ENCODE measurements around the gene VEZT.

DNA sequence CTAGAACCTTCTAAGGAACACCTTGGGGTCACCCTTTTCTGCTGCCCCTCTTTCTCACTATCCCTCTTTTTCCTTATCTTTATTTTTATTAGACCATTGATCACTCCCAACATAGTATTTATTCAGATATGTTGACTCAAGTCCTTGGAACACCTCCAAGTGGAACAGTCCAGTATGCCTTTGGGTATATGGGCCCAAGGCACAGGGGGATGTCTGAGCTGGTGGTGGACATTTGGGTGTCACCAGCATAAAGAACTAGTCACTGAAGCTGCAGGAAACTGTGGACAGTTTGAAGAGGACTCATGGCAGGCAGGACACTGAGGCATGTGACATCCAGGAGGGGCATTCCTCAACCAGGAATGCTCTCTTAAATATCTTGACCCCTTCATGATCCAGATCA, 105.6 kb downstream of the VEZT start:
- TF ChIP-seq, protein P1, sequence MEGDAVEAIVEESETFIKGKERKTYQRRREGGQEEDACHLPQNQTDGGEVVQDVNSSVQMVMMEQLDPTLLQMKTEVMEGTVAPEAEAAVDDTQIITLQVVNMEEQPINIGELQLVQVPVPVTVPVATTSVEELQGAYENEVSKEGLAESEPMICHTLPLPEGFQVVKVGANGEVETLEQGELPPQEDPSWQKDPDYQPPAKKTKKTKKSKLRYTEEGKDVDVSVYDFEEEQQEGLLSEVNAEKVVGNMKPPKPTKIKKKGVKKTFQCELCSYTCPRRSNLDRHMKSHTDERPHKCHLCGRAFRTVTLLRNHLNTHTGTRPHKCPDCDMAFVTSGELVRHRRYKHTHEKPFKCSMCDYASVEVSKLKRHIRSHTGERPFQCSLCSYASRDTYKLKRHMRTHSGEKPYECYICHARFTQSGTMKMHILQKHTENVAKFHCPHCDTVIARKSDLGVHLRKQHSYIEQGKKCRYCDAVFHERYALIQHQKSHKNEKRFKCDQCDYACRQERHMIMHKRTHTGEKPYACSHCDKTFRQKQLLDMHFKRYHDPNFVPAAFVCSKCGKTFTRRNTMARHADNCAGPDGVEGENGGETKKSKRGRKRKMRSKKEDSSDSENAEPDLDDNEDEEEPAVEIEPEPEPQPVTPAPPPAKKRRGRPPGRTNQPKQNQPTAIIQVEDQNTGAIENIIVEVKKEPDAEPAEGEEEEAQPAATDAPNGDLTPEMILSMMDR (conservative IDR thresholded peaks at IDR 0.05 in 1 of 2, IDR thresholded peaks at IDR 0.05 in 1 of 2; ENCODE audit: low read depth in 1 of 2, low read length in 2 of 2): no peak
- TF ChIP-seq EZH2 (IDR thresholded peaks at IDR 0.05; ENCODE audit: low read length, missing control alignments): no peak
